Breast epithelium (tissue), 4 donors: ENCODE measurements around the gene NFKBIB. TPM values are rescaled to one million over a fixed set of nuclear protein-coding genes. Genes with fewer than 3 reads are reported as not detected.
"Not testable (repeated sequence)": the region's sequence is repeated elsewhere in the genome, so short reads cannot be mapped to it uniquely, and the experiment has no call there.

ENCODE experiments used
- DNase-seq, 2 donors: peaks; one replicate each; pipeline ENCODE4 v3.0.0-alpha.2; 2019; ENCODE audit warnings: low spot score in 2 of 2
- H3K27ac ChIP-seq, 2 donors: fragments of 200-600 bp; sonication (generic) in 1 of 2; one replicate each; pipeline ENCODE4 v1.5.1; 2016 to 2019; ENCODE audit warnings: mild to moderate bottlenecking in 1 of 2
- H3K27me3 ChIP-seq, 2 donors: fragments of 200-600 bp; sonication (generic) in 1 of 2; one replicate each; pipeline versions ENCODE4 v1.5.1 to v1.6.0; 2017 to 2019; ENCODE audit warnings: control low read depth in 1 of 2, mild to moderate bottlenecking in 1 of 2
- H3K36me3 ChIP-seq: fragments of 200-600 bp; one replicate; pipeline ENCODE4 v1.5.1; 2019
- H3K4me1 ChIP-seq, 2 donors: fragments of 200-600 bp; sonication (generic); one replicate each; pipeline ENCODE4 v1.5.1; 2016 to 2019; ENCODE audit warnings: control low read depth in 1 of 2
- H3K4me3 ChIP-seq, 3 donors: fragments of 200-600 bp; sonication (generic); 1 replicate in 2 of 3; 2 replicates in 1 of 3; pipeline ENCODE4 v1.5.1; 2016 to 2019; ENCODE audit warnings: mild to moderate bottlenecking in 3 of 3, moderate library complexity in 2 of 3
- H3K9me3 ChIP-seq, 2 donors: fragments of 200-600 bp; sonication (generic) in 1 of 2; one replicate each; pipeline ENCODE4 v1.5.1; 2016 to 2019; ENCODE audit warnings: control low read depth in 1 of 2
- CTCF ChIP-seq, 3 donors: fragments of 450-650 bp; IDR thresholded peaks; one replicate each; pipeline ENCODE4 v1.5.1; 2016 to 2017; ENCODE audit warnings: antibody characterized with exemption in 3 of 3, mild to moderate bottlenecking in 3 of 3, moderate library complexity in 3 of 3
- POLR2A ChIP-seq: fragments of 450-650 bp; IDR thresholded peaks from one replicate; pipeline ENCODE4 v1.6.1; 2016; ENCODE audit warnings: antibody characterized with exemption, mild to moderate bottlenecking, moderate library complexity
- POLR2AphosphoS5 ChIP-seq, 3 donors: sonication (generic); formaldehyde crosslinking; IDR thresholded peaks; one replicate each; pipeline ENCODE4 v1.6.1; 2017; ENCODE audit warnings: antibody characterized with exemption in 3 of 3
- intact Hi-C: fragments of 100-400 bp; cut with DNase I; formaldehyde crosslinking; loops from one replicate; pipeline ENCODE4 v1.15.1; 2023; ENCODE audit warnings: low total_unique reads
- total RNA-seq, 3 donors: library from RNA; depleted of rRNA; stranded (reverse); fragments of >200 nt; gene quantifications; one replicate each; pipeline ENCODE4 v1.1.0, GENCODE V29; 2016

NFKBIB gene
- total RNA-seq, 3 donors from 2014 or later = 15.7 to 29.2 (median 19.6) TPM

GRCh38 chr19:38869836-38870607 is 29.7 kb upstream of the NFKBIB start:
- intact Hi-C loops = no loop called here
- H3K27me3 ChIP-seq = no peaks in the 10 kb centered on the region
- peak overlapping the region; percentile 37 to 62 (median 62) for H3K4me3 ChIP-seq
- peak overlapping the region; percentile 10 to 69 for H3K27ac ChIP-seq
- H3K4me1 ChIP-seq = no peaks in the 10 kb centered on the region
- H3K9me3 ChIP-seq = no peaks in the 10 kb centered on the region
- no peaks in the 10 kb centered on the region for H3K36me3 ChIP-seq
- DNase-seq = peak; percentile 73 to 84
- peak; percentile 13 to 80 (median 75) for TF ChIP-seq CTCF (IDR thresholded peaks at IDR 0.05)
- no peak for TF ChIP-seq POLR2A
- peak; percentile 53 to 67 (median 57) for TF ChIP-seq POLR2AphosphoS5 (IDR thresholded peaks at IDR 0.05)

GRCh38 chr19:38870612-38871011 is 29.2 kb upstream of the NFKBIB start:
- TF ChIP-seq CTCF (IDR thresholded peaks at IDR 0.05) = no peak
- TF ChIP-seq POLR2A = no peak
- no peak for TF ChIP-seq POLR2AphosphoS5 (IDR thresholded peaks at IDR 0.05)
- no peaks in the 10 kb centered on the region for H3K36me3 ChIP-seq
- no peak for DNase-seq
- peak overlapping the region in 1 of 2 donors; percentile 69 for H3K27ac ChIP-seq
- intact Hi-C loops = no loop called here
- no peaks in the 10 kb centered on the region for H3K4me1 ChIP-seq
- no peaks in the 10 kb centered on the region for H3K9me3 ChIP-seq
- peak overlapping the region in 2 of 3 donors; percentile 62 for H3K4me3 ChIP-seq
- H3K27me3 ChIP-seq = no peaks in the 10 kb centered on the region

- H3K4me1 ChIP-seq, H3K27me3 ChIP-seq, H3K9me3 ChIP-seq, H3K4me3 ChIP-seq, intact Hi-C loops, H3K36me3 ChIP-seq: not testable (repeated sequence)
- peak in 1 of 2 donors; percentile 57 for DNase-seq
- peak overlapping the region; percentile 36 to 38 for H3K27ac ChIP-seq
These were observed 26.4 kb upstream of the NFKBIB start for GRCh38 chr19:38873400-38873799.

- Histone ChIP-seq H3K27me3 (no peaks in the 10 kb centered on the region), H3K9me3 (no peaks in the 10 kb centered on the region), H3K4me3 (no peak overlapping the region), H3K36me3 (no peaks in the 10 kb centered on the region), H3K4me1 (no peaks in the 10 kb centered on the region), H3K27ac (no peak overlapping the region)
- intact Hi-C loops = no loop called here
- no peak for DNase-seq
- TF ChIP-seq CTCF (IDR thresholded peaks at IDR 0.05) (no peak), POLR2A (no peak), POLR2AphosphoS5 (IDR thresholded peaks at IDR 0.05) (no peak)
These were observed 23.9 kb upstream of the NFKBIB start for GRCh38 chr19:38875656-38876395.

GRCh38 chr19:38877781-38878574 is 21.8 kb upstream of the NFKBIB start, which contains the start of gene RINL:
Gene RINL (minus strand): TSS chr19:38878275. CDS start chr19:38876742, 1,533 bp downstream.
- H3K27me3 ChIP-seq = no peaks in the 10 kb centered on the region
- H3K9me3 ChIP-seq = no peaks in the 10 kb centered on the region
- no peak within 1 kb of the TSS for H3K4me3 ChIP-seq
- intact Hi-C loops = no loop called here
- no peaks in the 10 kb centered on the region for H3K36me3 ChIP-seq
- H3K4me1 ChIP-seq = no peaks in the 10 kb centered on the region
- DNase-seq = no peak
- TF ChIP-seq POLR2AphosphoS5 (IDR thresholded peaks at IDR 0.05) (no peak), POLR2A (no peak), CTCF (IDR thresholded peaks at IDR 0.05) (no peak)
- peak within 1 kb of the TSS; percentile 61 to 70 for H3K27ac ChIP-seq
